Thymus (tissue), 11 donors: Measurements from ENCODE around the gene APOBEC3B. TPM values are rescaled to one million over a fixed set of nuclear protein-coding genes. Genes with fewer than 3 reads are reported as not detected.
"Not testable (repeated sequence)": the region's sequence is repeated elsewhere in the genome, so short reads cannot be mapped to it uniquely, and the experiment has no call there.

Source experiments
- DNase-seq, 9 donors: peaks; one replicate each; pipeline ENCODE4 v3.0.0-alpha.2; 2013; ENCODE audit warnings: low spot score in 9 of 9, low read depth in 6 of 9, missing footprints in 1 of 9
- H3K27ac ChIP-seq, 2 donors: one replicate each; pipeline ENCODE4 v1.5.1; 2013; ENCODE audit warnings: control low read depth in 1 of 2, low read depth in 1 of 2, low read length in 1 of 2, mild to moderate bottlenecking in 1 of 2, moderate library complexity in 1 of 2
- H3K27me3 ChIP-seq, 2 donors: one replicate each; pipeline ENCODE4 v1.5.1; 2013; ENCODE audit warnings: low read length in 1 of 2; ENCODE audit not compliant: control insufficient read depth in 2 of 2, insufficient read depth in 1 of 2
- H3K36me3 ChIP-seq, 2 donors: one replicate each; pipeline ENCODE4 v1.5.1; 2013; ENCODE audit warnings: low read length in 1 of 2, mild to moderate bottlenecking in 1 of 2, moderate library complexity in 1 of 2; ENCODE audit not compliant: control insufficient read depth in 2 of 2, insufficient read depth in 2 of 2
- H3K4me1 ChIP-seq, 2 donors: one replicate each; pipeline ENCODE4 v1.5.1; 2013; ENCODE audit warnings: low read length in 2 of 2; ENCODE audit not compliant: control insufficient read depth in 2 of 2, insufficient read depth in 2 of 2
- H3K4me3 ChIP-seq, 2 donors: one replicate each; pipeline ENCODE4 v1.5.1; 2013; ENCODE audit warnings: low read length in 2 of 2, control low read depth in 1 of 2, mild to moderate bottlenecking in 1 of 2
- H3K9me3 ChIP-seq, 2 donors: one replicate each; pipeline ENCODE4 v1.5.1; 2013; ENCODE audit warnings: low read length in 1 of 2, mild to moderate bottlenecking in 1 of 2; ENCODE audit not compliant: control insufficient read depth in 2 of 2, insufficient read depth in 1 of 2
- WGBS: extraction: QIAGEN DNeasy Blood & Tissue Kit; methylation state at CpG from one replicate; pipeline ENCODE4 v1.1.7; 2013; 5-methylcytosine and 5-hydroxymethylcytosine counted together
- polyA plus RNA-seq: library from polyadenylated mRNA; stranded (reverse); fragments of 200-250 nt; gene quantifications from one replicate; pipeline ENCODE4 v1.2.3, GENCODE V29; 2013
- total RNA-seq: library from RNA; stranded (reverse); fragments of 120-200 nt; gene quantifications from one replicate; pipeline ENCODE4 v1.2.4, GENCODE V29; 2013
- donor health status: healthy.

APOBEC3B gene
- total and polyA plus RNA-seq, 2 donors, result 6.8 to 9.2 TPM

DNA sequence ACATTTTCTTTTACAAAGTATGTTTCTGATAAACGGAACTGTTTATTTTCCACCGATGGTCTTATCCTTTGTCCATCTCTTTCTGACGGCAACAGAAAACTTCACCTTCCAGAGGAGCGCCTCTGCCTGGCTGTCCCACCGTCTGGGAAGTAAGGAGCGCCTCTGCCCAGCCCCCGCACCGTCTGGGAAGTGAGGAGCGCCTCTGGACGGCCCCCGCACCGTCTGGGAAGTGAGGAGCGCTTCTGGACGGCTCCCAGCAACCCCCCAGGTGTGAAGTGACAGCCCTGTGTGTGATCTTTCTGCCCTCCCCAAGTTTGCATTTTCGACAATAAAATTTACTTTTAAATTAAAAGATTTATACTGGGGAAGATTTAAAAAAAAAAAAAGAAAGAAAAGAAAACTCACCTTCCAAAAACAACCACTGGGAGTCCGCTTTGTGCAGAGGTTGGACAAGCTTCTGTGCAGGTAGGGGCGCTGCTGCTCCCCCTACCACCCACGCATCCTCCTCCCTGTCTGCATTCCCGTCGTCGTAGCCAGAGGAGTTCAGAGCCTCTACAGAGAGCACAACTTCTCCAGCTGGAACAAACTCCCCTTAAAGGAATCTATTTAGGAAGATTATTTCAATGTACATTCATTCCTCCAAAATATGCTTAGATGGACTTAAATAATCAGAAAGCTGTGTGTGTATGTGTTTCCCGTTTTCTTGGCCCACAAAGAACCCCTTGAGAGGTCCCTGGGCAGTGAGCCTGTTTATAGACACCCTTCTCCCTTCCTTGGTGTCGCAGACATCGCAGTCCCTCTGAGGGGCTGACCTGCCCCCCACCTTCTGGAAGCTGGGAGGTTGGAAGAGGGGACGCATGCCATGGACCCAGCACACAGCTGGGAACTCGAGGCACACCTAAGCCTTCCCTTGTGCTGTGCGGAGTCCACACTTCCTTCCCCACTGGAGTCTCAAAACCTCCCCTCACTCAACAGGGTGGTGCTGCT lies 849 bp upstream of the APOBEC3B start:
- Histone ChIP-seq H3K27ac (peak overlapping the region; percentile 74 to 76), H3K36me3 (no peaks in the 10 kb centered on the region), H3K4me1 (peaks cover 0 to 20% of the 10 kb centered on the region in 2 donors), H3K9me3 (peaks cover 0 to 17% of the 10 kb centered on the region in 2 donors), H3K4me3 (peak overlapping the region in 1 of 2 donors; percentile 23), H3K27me3 (no peaks in the 10 kb centered on the region)
- DNase-seq, result peak in 1 of 9 donors; percentile 40
- 46% methylated on average over 27 of the region's 27 CpGs for WGBS

- H3K9me3 ChIP-seq, result peaks cover 0 to 13% of the 10 kb centered on the region in 2 donors
- no peak overlapping the region for H3K4me3 ChIP-seq
- DNase-seq, result no peak
- H3K27ac ChIP-seq, result no peak overlapping the region
- no peaks in the 10 kb centered on the region for H3K36me3 ChIP-seq
- no peaks in the 10 kb centered on the region for H3K27me3 ChIP-seq
- H3K4me1 ChIP-seq, result peaks cover 0 to 26% of the 10 kb centered on the region in 2 donors
- WGBS, result 95% methylated on average over 2 of the region's 2 CpGs
Measured at GRCh38 chr22:38984224-38984623, 2.1 kb downstream of the APOBEC3B start.

GRCh38 chr22:38984784-38985757 lies 2.9 kb downstream of the APOBEC3B start:
- peak in 1 of 9 donors; percentile 53 for DNase-seq
- WGBS, result 86% methylated on average over 9 of the region's 9 CpGs
- peaks cover 0 to 13% of the 10 kb centered on the region in 2 donors for H3K9me3 ChIP-seq
- peak overlapping the region; percentile 17 to 33 for H3K27ac ChIP-seq
- H3K4me3 ChIP-seq, H3K27me3 ChIP-seq, H3K36me3 ChIP-seq: not testable (repeated sequence)
- peaks cover 0 to 34% of the 10 kb centered on the region in 2 donors for H3K4me1 ChIP-seq

GRCh38 chr22:38986629-38987028 lies 4.5 kb downstream of the APOBEC3B start:
- Histone ChIP-seq H3K9me3 (peaks cover 0 to 12% of the 10 kb centered on the region in 2 donors), H3K27me3 (no peaks in the 10 kb centered on the region), H3K4me1 (peaks cover 0 to 28% of the 10 kb centered on the region in 2 donors), H3K4me3 (no peak overlapping the region), H3K27ac (no peak overlapping the region), H3K36me3 (no peaks in the 10 kb centered on the region)
- no peak for DNase-seq
- WGBS, result 95% methylated on average over 3 of the region's 3 CpGs

- 94% methylated on average over 8 of the region's 8 CpGs for WGBS
- H3K4me3 ChIP-seq, result no peak overlapping the region
- peaks cover 0 to 21% of the 10 kb centered on the region in 2 donors for H3K4me1 ChIP-seq
- DNase-seq, result no peak
- H3K27ac ChIP-seq, result no peak overlapping the region
- H3K27me3 ChIP-seq, result no peaks in the 10 kb centered on the region
- peaks cover 0 to 10% of the 10 kb centered on the region in 2 donors for H3K9me3 ChIP-seq
- H3K36me3 ChIP-seq, result no peaks in the 10 kb centered on the region
Measured at GRCh38 chr22:38987171-38987895, 5.2 kb downstream of the APOBEC3B start.

DNA sequence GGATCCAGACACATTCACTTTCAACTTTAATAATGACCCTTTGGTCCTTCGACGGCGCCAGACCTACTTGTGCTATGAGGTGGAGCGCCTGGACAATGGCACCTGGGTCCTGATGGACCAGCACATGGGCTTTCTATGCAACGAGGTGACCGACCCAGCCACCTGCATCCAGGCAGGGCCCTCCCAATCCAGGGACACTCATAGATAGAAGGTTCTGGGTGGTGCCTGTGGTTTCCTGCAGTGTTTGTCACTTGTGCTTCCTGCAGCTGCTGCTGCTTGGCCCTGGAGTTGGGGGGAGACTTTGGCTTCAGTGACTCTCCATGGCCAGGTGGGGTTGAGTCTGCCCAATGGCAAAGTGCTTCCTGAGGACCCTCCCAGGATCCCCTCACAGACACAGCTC lies 7.3 kb downstream of the APOBEC3B start:
- H3K4me1 ChIP-seq, result peaks cover 4 to 26% of the 10 kb centered on the region in 2 donors
- no peak overlapping the region for H3K27ac ChIP-seq
- no peaks in the 10 kb centered on the region for H3K9me3 ChIP-seq
- H3K4me3 ChIP-seq, result no peak overlapping the region
- peak in 1 of 9 donors; percentile 54 for DNase-seq
- WGBS, result 64% methylated on average over 6 of the region's 6 CpGs
- no peaks in the 10 kb centered on the region for H3K27me3 ChIP-seq
- no peaks in the 10 kb centered on the region for H3K36me3 ChIP-seq

DNA sequence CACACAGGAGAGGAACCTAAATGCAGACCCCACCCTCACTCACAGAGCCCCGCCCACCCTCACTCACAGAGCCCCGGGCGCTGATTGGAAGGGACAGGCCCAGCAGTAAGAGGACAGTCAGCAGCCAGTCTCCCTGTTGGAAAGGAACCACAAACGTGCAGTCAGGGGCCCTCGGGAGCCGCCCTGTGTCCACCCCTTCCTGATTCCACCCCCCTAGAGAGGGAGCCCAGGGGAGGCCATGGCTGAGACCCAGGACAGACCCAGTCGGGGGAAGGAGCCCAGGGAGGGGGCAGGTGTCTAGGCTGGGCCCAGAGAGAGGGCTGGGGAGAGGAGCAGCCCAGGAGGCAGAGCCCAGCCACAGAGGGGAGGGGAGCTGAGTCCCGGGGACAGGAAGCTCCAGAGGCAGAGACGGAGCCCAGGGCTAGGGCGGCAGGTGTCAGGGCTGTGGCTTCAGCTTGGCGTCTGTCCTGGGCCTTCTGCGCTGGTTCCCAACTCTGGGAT lies 10.8 kb downstream of the APOBEC3B start:
- Histone ChIP-seq H3K27ac (peak overlapping the region in 1 of 2 donors; percentile 47), H3K4me1 (peaks cover 4 to 24% of the 10 kb centered on the region in 2 donors)
- not testable (repeated sequence) for H3K27me3 ChIP-seq, H3K4me3 ChIP-seq, H3K9me3 ChIP-seq, H3K36me3 ChIP-seq
- peak in 1 of 9 donors; percentile 36 for DNase-seq
- 18% methylated on average over 12 of the region's 12 CpGs for WGBS

- DNase-seq, result no peak
- Histone ChIP-seq H3K9me3 (peaks cover 0 to 5% of the 10 kb centered on the region in 2 donors), H3K4me1 (peaks cover 4 to 10% of the 10 kb centered on the region in 2 donors), H3K27me3 (peaks cover 0 to 7% of the 10 kb centered on the region in 2 donors), H3K36me3 (no peaks in the 10 kb centered on the region), H3K4me3 (no peak overlapping the region), H3K27ac (peak overlapping the region in 1 of 2 donors; percentile 42)
- 82% methylated on average over 6 of the region's 6 CpGs for WGBS
Measured at GRCh38 chr22:38996105-38996504, 14.0 kb downstream of the APOBEC3B start.
